Fibroblast of peridontal ligament (primary cell): ENCODE measurements around the gene PLCG2.

Experiments used
- DNase-seq: peaks from one replicate; pipeline ENCODE4 v3.0.0-alpha.2; 2010; ENCODE audit errors: extremely low read depth

PLCG2 gene

DNA sequence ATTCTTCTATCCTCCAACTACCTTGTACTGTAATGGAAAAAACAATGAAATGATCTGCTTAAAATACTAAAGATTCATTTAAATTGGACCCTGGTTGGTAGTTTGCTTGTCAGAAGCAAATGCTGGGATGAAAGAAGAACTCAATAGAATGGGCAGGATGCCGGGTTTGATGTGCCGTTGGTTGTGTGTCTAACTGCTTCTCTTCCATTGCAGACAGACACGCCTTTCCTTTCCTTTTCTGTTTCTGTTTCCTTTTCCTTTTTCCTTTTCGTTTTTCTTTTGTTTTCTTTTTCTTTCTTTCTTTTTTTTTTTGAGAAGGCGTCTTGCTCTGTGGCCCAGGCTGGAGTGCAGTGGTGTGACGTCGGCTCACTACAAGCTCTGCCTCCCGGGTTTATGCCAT lies 64.6 kb downstream of the PLCG2 start:
- no peak for DNase-seq

DNA sequence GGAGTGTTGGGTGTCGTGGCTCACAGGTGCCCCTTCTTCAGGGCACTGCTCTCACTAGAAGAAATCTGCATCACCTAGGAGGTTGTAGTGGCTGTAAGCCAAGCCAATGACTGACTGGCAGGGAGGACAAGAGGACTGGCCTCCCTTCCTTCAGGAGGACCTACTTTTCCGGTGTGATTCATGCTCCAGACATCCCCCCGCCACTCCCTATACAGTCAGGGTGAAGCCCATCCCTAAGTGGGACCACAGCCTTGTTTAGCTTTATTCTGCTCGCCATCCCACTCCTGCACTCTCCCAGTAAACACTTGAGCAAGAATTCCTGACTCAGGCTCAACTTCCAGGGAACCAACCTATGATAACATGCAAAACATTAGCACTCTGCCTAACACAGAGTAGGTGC lies 67.0 kb downstream of the PLCG2 start:
- no peak for DNase-seq

GRCh38 chr16:81848306-81848853 lies 69.3 kb downstream of the PLCG2 start:
- no peak for DNase-seq

DNA sequence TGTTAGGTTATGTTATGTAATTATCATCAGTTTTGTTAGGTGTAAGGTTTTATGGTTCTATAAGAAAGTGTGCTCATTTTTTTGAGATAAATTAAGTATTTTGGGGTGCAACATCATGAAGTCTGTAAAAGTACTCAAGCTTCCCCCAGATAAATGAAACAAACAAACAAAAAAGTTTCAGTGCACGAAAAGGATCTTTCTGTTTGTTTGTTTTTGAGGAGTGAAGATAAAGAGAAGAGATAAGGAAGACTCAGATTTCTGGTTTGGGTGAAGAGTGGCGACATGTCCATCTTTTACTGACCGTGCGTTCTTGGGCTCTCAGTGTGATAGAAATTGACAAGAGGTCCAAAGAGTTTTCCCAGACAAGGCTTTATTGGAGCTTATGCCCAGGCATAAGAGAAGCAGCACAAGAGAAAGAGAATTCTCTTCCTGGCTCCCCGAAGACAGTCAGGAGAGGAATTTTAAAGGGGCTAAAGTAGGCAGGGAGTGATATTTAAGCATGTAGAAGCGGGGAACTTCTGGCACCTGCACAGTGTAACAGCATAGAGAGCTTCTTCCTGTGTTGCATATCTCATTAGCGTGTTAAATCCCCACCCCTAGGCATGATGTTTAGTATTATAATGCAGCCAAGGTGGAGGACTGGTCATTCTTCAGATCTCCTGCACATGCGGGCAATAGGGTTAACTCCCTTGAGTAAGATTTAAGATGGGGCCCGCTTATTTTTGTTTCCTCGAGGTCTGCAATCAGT lies 71.3 kb downstream of the PLCG2 start:
- no peak for DNase-seq

DNA sequence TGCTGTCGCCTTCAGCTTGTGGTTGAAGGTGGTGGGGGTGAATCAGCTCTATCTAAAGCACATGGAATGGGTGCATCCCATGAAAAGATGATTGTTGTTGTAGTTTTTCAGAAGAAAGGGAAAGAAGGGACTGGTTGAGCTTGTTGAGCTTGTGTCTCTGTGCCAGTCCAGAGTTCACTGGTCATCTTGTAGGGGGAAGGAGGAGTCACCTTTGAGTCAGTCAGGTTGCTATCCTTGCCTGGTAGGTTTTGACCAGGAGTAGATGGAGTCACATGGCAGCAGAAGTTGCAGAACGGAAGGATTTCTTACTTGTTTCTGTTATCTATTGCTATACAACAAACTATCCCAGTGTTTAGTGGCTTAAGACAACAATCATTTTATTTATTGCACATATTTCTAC lies 73.3 kb downstream of the PLCG2 start:
- DNase-seq, result no peak

- no peak for DNase-seq
These were observed 76.6 kb downstream of the PLCG2 start for GRCh38 chr16:81855552-81856153.

- DNase-seq, result no peak
These were observed 81.5 kb downstream of the PLCG2 start for GRCh38 chr16:81860287-81861266.

DNA sequence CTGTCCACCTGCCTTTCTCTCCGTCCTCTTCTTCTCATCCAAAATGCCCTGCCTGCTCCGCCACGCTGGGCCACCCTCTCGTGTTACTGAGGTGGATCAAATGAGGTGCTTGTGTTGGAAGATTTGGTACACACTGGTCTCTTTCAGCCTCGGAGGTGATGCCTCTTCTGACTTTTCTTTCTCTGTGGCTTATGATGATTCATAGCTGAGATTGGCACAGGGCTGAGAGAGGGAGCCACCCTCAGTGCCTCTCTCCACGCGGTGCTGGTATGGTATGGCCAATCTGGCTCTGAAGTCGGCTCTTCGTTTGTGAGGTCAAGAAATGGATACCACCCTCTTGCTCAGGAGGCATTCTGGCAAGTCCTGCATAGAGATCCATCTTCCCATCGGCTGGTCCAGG lies 82.4 kb downstream of the PLCG2 start:
- DNase-seq, result no peak

GRCh38 chr16:81861915-81862314 lies 82.8 kb downstream of the PLCG2 start:
- no peak for DNase-seq

DNA sequence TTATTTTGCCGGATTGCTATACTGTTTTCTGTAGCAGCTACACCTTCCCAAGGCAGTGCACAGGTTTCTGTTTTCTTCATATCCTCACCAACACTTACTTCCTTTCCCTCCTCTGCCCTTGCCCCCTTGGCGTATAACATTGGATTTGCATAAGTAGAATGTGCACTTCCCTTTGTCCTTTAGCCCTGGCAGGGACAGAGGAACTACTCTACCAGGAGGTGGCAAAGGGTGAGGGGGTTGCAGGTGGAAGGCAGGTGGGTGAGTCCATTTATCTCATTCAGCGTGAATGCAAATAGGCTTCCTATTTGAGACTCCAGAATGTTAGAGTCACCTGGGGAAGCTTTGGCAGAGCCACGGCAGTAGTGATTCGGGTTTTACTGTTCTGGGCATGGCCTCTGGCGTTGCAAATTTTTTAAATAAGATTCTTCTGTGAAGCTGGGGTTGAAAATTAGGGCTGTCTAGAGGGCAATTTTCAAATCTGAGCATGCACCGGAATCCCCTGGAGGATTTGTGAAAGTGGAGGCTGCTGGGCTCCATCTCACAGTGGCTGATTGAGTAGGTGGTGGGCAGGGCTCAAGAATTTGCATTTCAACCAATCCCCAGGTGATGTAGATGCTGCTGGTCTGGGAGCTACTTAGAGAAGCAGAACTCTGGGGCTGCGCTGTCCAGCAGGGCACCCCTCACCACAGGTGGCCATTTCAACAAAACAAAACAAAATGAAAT lies 84.7 kb downstream of the PLCG2 start:
- no peak for DNase-seq

- no peak for DNase-seq
These were observed 85.7 kb downstream of the PLCG2 start for GRCh38 chr16:81864646-81865382.

- no peak for DNase-seq
These were observed 87.8 kb downstream of the PLCG2 start for GRCh38 chr16:81866820-81867440.

- DNase-seq, result no peak
These were observed 89.1 kb downstream of the PLCG2 start for GRCh38 chr16:81868057-81868748.

DNA sequence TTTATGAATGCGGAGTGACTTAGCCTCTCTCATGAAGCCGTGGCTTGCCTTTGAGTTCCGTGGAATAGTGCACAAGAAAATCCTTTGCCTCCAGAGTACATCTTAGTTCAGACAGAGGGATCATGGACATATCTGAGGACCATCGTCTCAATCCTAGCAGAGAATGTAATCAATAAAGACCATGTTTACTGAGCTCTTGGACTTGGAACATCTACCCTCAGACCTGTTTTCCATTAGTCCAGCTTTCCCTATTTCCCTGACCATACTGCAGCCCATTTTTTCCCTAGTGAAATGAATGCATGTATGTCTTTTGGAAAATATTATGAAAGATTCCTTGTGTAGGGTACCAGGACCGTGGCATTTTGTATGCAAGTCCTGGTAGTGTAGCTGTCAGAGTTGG lies 90.2 kb downstream of the PLCG2 start:
- no peak for DNase-seq

DNA sequence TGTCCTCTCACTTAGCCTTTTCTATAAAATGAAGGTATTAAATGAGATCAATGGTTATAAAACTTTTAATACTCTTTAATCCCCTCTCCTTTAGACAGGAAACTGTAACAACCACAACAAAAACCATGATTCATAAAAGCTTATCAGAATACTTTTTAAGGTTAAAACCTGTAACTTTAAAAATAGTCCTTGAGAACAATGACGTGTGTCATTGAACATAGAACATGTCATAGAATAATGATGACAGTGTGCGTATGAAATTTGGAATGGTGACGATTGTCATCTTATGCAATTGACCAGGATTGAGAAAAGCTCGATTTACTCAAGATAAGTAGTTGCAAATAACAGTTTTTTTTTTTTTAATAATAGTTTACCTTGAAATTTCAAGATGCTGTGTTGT lies 94.1 kb downstream of the PLCG2 start:
- no peak for DNase-seq

GRCh38 chr16:81873843-81874752 lies 95.0 kb downstream of the PLCG2 start:
- peak; percentile 24 for DNase-seq

DNA sequence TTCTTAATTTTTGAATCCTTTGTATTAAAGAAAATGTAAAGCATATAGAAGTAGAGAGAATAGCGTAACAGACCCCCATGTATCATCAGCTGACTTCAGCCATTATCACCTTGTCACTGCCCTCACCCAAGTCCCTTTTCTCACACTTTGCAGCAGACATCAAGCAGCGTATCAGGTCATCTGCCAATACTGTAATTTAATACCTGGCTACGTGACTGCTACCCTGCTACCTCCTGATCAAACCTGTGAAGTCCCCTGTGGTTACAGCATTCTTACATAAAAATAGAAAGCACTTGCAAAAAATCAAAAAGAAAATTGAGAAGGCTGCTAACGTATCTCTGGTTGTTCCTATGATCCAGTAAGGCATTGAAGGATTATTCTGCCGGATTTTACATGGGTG lies 96.4 kb downstream of the PLCG2 start:
- no peak for DNase-seq

DNA sequence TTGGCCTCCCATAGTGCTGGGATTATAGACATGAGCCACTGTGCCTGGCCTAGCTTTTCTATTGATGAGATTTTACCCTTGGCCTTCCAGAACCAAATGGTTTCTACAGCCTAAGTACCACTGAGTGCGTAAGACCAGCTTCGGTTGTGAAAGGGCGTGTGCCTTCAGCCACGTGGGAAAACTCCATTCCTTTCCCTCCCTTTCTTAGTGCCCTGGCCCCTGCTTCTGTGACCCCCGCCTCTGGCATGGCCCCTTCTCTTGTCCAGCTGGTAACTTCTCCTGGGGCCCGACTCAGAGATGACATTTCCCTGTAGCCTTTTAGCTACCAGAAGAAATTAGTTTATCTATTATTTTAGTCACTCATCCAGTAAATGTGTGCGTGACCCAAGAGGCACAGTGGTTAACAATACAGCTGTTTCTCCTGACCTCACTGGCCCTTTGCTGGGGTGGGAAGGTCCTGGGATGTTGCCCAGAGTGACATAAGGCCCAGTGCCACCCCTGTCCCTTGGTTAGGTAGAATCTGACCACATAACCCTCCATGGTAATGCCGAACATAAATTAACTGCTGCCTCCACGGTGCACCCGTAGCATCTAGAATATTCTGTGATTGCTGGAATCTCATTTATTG lies 97.3 kb downstream of the PLCG2 start:
- no peak for DNase-seq
